IMR-90 (cell line): ENCODE data around the gene ITPKB. TPM values are rescaled to one million over a fixed set of nuclear protein-coding genes. Genes with fewer than 3 reads are reported as not detected.

ENCODE experiments used
- ATAC-seq: fragments of 200-7000 bp; cut with Tn5 transposase; 2 replicates; pipeline ENCODE4 v1.9.1; 2020; ENCODE audit warnings: low read depth, mild to moderate bottlenecking, moderate library complexity
- BruUV-seq: library from RNA; stranded (reverse); fragments of 400-500 nt; replicated peaks from 2 replicates; lab custom pipeline; 2021; lab: Mats Ljungman, UMichigan
- CTCF ChIA-PET: fragments of 300-600 bp; formaldehyde crosslinking; extraction: SDS; loops from one replicate; lab custom pipeline; 2021; ENCODE audit warnings: antibody characterized with exemption; lab: Yijun Ruan, JAX
- POLR2A ChIA-PET: fragments of 300-600 bp; sonication (Branson Sonifier 250); formaldehyde crosslinking; loops from one replicate; lab custom pipeline; 2022; ENCODE audit warnings: antibody characterized with exemption; ENCODE audit not compliant: unreplicated experiment; lab: Charles Lee
- DNase-seq: peaks from one replicate; pipeline ENCODE4 v3.0.0; 2013
- H2AFZ ChIP-seq: replicated peaks from 2 replicates; pipeline ENCODE3; 2013; ENCODE audit warnings: low read length, mild to moderate bottlenecking; ENCODE audit not compliant: poor library complexity
- H2AK5ac ChIP-seq: 2 replicates; pipeline ENCODE4 v1.6.1; 2013; ENCODE audit warnings: low read depth, low read length, inconsistent platforms
- H2AK9ac ChIP-seq: replicated peaks from 2 replicates; pipeline ENCODE3; 2013; ENCODE audit warnings: mild to moderate bottlenecking, low read depth, low read length, moderate library complexity; ENCODE audit not compliant: poor library complexity
- H2BK120ac ChIP-seq: 2 replicates; pipeline ENCODE4 v1.6.1; 2013; ENCODE audit warnings: low read depth, low read length, inconsistent platforms
- H2BK15ac ChIP-seq: 3 replicates; pipeline ENCODE4 v1.6.1; 2013; ENCODE audit warnings: low read depth, low read length, inconsistent platforms
- H2BK20ac ChIP-seq: 2 replicates; pipeline ENCODE4 v1.6.1; 2013; ENCODE audit warnings: low read depth, mild to moderate bottlenecking, inconsistent platforms, low read length, moderate library complexity
- H2BK5ac ChIP-seq: 2 replicates; pipeline ENCODE4 v1.6.1; 2013; ENCODE audit warnings: mild to moderate bottlenecking, low read depth, low read length, inconsistent platforms; ENCODE audit not compliant: poor library complexity, severe bottlenecking
- H3K14ac ChIP-seq: replicated peaks from 2 replicates; pipeline ENCODE4 v1.6.1; 2013; ENCODE audit warnings: low read depth, low read length, inconsistent platforms
- H3K18ac ChIP-seq: 2 replicates; pipeline ENCODE4 v1.6.1; 2013; ENCODE audit warnings: low read depth, low read length, control low read depth
- H3K23ac ChIP-seq: 2 replicates; pipeline ENCODE4 v1.6.1; 2013; ENCODE audit warnings: low read depth, low read length, inconsistent platforms
- H3K27ac ChIP-seq: 2 replicates; pipeline ENCODE4 v1.5.1; 2013; ENCODE audit warnings: mild to moderate bottlenecking, control low read depth, low read length; ENCODE audit not compliant: insufficient read depth
- H3K27me3 ChIP-seq: 2 replicates; pipeline ENCODE4 v1.6.1; 2013; ENCODE audit warnings: low read length; ENCODE audit not compliant: control insufficient read depth, insufficient read depth
- H3K36me3 ChIP-seq: 2 replicates; pipeline ENCODE4 v1.6.1; 2013; ENCODE audit warnings: low read length, mixed read lengths; ENCODE audit not compliant: control insufficient read depth, insufficient read depth
- H3K4ac ChIP-seq: 2 replicates; pipeline ENCODE4 v1.6.1; 2013; ENCODE audit warnings: low read depth, low read length, inconsistent platforms
- H3K4me1 ChIP-seq: 2 replicates; pipeline ENCODE4 v1.6.1; 2013; ENCODE audit warnings: low read length, mixed read lengths; ENCODE audit not compliant: control insufficient read depth, insufficient read depth
- H3K4me2 ChIP-seq: 2 replicates; pipeline ENCODE4 v1.6.1; 2013; ENCODE audit warnings: low read depth, mild to moderate bottlenecking, control low read depth, low read length, moderate library complexity
- H3K4me3 ChIP-seq: 2 replicates; pipeline ENCODE4 v1.5.1; 2013; ENCODE audit warnings: low read depth, mild to moderate bottlenecking, control low read depth, low read length, moderate library complexity; ENCODE audit not compliant: insufficient read depth
- H3K56ac ChIP-seq: 2 replicates; pipeline ENCODE4 v1.6.1; 2013; ENCODE audit warnings: low read length, inconsistent platforms; ENCODE audit not compliant: insufficient read depth; ENCODE audit errors: extremely low read depth
- H3K79me1 ChIP-seq, 2 experiments: 2 replicates each; pipeline ENCODE4 v1.6.1; 2013; ENCODE audit warnings: low read length in 2 of 2, inconsistent platforms in 1 of 2, low read depth in 1 of 2
- H3K9ac ChIP-seq: 2 replicates; pipeline ENCODE4 v1.6.1; 2013; ENCODE audit warnings: low read depth, low read length, control low read depth
- H3K9me1 ChIP-seq: 2 replicates; pipeline ENCODE4 v1.6.1; 2013; ENCODE audit warnings: low read length, inconsistent platforms; ENCODE audit not compliant: insufficient read depth
- H3K9me3 ChIP-seq: 2 replicates; pipeline ENCODE4 v1.6.1; 2013; ENCODE audit warnings: low read length; ENCODE audit not compliant: control insufficient read depth, insufficient read depth
- H4K20me1 ChIP-seq: 2 replicates; pipeline ENCODE4 v1.6.1; 2013; ENCODE audit warnings: low read length, inconsistent platforms; ENCODE audit not compliant: insufficient read depth
- H4K5ac ChIP-seq: 2 replicates; pipeline ENCODE4 v1.6.1; 2013; ENCODE audit warnings: mild to moderate bottlenecking, low read depth, low read length, control low read depth
- H4K8ac ChIP-seq, 2 experiments: 2 replicates each; pipeline ENCODE4 v1.6.1; 2013; ENCODE audit warnings: low read depth in 2 of 2, low read length in 2 of 2, control low read depth in 1 of 2, inconsistent platforms in 1 of 2
- H4K91ac ChIP-seq: 2 replicates; pipeline ENCODE4 v1.6.1; 2013; ENCODE audit warnings: low read depth, low read length, inconsistent platforms; ENCODE audit not compliant: insufficient read depth
- CEBPB ChIP-seq: IDR thresholded peaks from 2 replicates; pipeline ENCODE4 v1.6.1; 2012; ENCODE audit warnings: low read depth, low read length, improper control_type of control experiment
- ELK1 ChIP-seq: fragments of 150-350 bp; IDR thresholded peaks from 2 replicates; pipeline ENCODE4 v1.6.1; 2016; ENCODE audit warnings: low read depth, mild to moderate bottlenecking, low read length, moderate library complexity, borderline replicate concordance
- MAFK ChIP-seq: IDR thresholded peaks from 2 replicates; pipeline ENCODE4 v1.6.1; 2012; ENCODE audit warnings: low read depth, low read length, improper control_type of control experiment
- MXI1 ChIP-seq: IDR thresholded peaks from 2 replicates; pipeline ENCODE4 v1.6.1; 2012; ENCODE audit warnings: low read depth, mild to moderate bottlenecking, low read length, moderate library complexity, borderline replicate concordance
- NFE2L2 ChIP-seq: fragments of 150-350 bp; IDR thresholded peaks from 2 replicates; pipeline ENCODE4 v1.6.1; 2016; ENCODE audit warnings: low read depth, mild to moderate bottlenecking, low read length
- RCOR1 ChIP-seq: IDR thresholded peaks from 2 replicates; pipeline ENCODE4 v1.6.1; 2012; ENCODE audit warnings: mild to moderate bottlenecking, low read length, improper control_type of control experiment; ENCODE audit not compliant: insufficient replicate concordance
- RFX5 ChIP-seq: IDR thresholded peaks from 2 replicates; pipeline ENCODE4 v1.8.0; 2012; ENCODE audit warnings: low read depth, mild to moderate bottlenecking, low read length, moderate library complexity
- whole genome bisulfite sequencing, 2 experiments: methylation state at CpG; one replicate each; pipeline versions ENCODE4 v1.1.5 to v1.1.7; 2013; ENCODE audit warnings: missing lambda C conversion rate in 2 of 2; ENCODE audit not compliant: insufficient read length in 1 of 2; ENCODE audit errors: extremely low coverage in 2 of 2; 5-methylcytosine and 5-hydroxymethylcytosine counted together
- dilution Hi-C: fragments of 300-500 bp; cut with HindIII; formaldehyde crosslinking; loops from one replicate; pipeline ENCODE4 v1.14.3; 2018; ENCODE audit warnings: low sequenced_read_pairs; ENCODE audit not compliant: unreplicated experiment
- in situ Hi-C: fragments of 300-500 bp; cut with MboI; formaldehyde crosslinking; loops from 3 replicates; pipeline ENCODE4 v1.14.3; 2019; ENCODE audit warnings: low sequenced_read_pairs, inconsistent platforms, mixed read lengths
- intact Hi-C: fragments of 100-400 bp; cut with micrococcal nuclease; formaldehyde crosslinking; loops from 2 replicates; pipeline ENCODE4 v1.10.0; 2022
- polyA plus RNA-seq, 3 experiments: library from polyadenylated mRNA; depleted of rRNA; stranded (reverse); fragments of >200 nt; gene quantifications; 2 replicates each; pipeline ENCODE4 v1.2.3, GENCODE V29; 2012; ENCODE audit warnings: low replicate concordance in 1 of 3
- total RNA-seq: library from RNA; depleted of rRNA; stranded (reverse); fragments of >200 nt; gene quantifications from 2 replicates; pipeline ENCODE4 v1.2.3, GENCODE V29; 2012

Gene ITPKB
- total and polyA plus RNA-seq, 2 of the 4 experiments (the other 2 are of a cell fraction): 0.72 to 1.4 TPM

GRCh38 chr1:226675715-226676357 lies 63.2 kb downstream of the ITPKB start:
- Histone ChIP-seq H2AFZ (no peak overlapping the region), H2BK15ac (no peak overlapping the region), H2AK5ac (no peak overlapping the region), H3K9me3 (no peaks in the 10 kb centered on the region), H3K79me1 (0 out of 4 replicates have a peak, but pooled peaks cover 0 to 2% of the 10 kb centered on the region in 2 experiments), H4K91ac (no peak overlapping the region), H2BK5ac (no peak overlapping the region), H4K20me1 (no peaks in the 10 kb centered on the region), H3K23ac (no peak overlapping the region), H2AK9ac (no peak overlapping the region), H3K27ac (no peak overlapping the region), H3K4me2 (no peak overlapping the region), H3K18ac (no peak overlapping the region), H4K5ac (no peak overlapping the region), H3K36me3 (no peaks in the 10 kb centered on the region), H3K56ac (no peak overlapping the region), H3K27me3 (no peaks in the 10 kb centered on the region), H4K8ac (no peak overlapping the region), H3K4me3 (no peak overlapping the region), H3K4ac (no peak overlapping the region), H2BK120ac (no peak overlapping the region), H2BK20ac (no peak overlapping the region; the same call in 1 of the 2 replicates), H3K4me1 (peaks cover 16% of the 10 kb centered on the region), H3K14ac (no peak overlapping the region), H3K9ac (no peak overlapping the region), H3K9me1 (peaks cover 4% of the 10 kb centered on the region; the same call in 1 of the 2 replicates)
- no CpG with 5 or more reads among the region's 7 CpGs for WGBS, 2 experiments
- TF ChIP-seq NFE2L2: no peak
- no peak for TF ChIP-seq ELK1
- TF ChIP-seq RCOR1: no peak
- no peak for TF ChIP-seq MAFK
- TF ChIP-seq CEBPB: no peak
- TF ChIP-seq RFX5: no peak
- no peak for TF ChIP-seq MXI1
- DNase-seq (no peak), ATAC-seq (no peak)
- dilution Hi-C loops: no loop called here
- in situ Hi-C loops: no loop called here
- CTCF ChIA-PET: no interaction called here
- POLR2A ChIA-PET: no interaction called here
- intact Hi-C loops: no loop called here
- BruUV-seq: no TSS peak
